Astrocyte of the cerebellum (primary cell): ENCODE measurements around the gene RAD51AP2.
"Not testable (repeated sequence)": the region's sequence is repeated elsewhere in the genome, so short reads cannot be mapped to it uniquely, and the experiment has no call there.

Source experiments
- DNase-seq: peaks from one replicate; pipeline ENCODE4 v3.0.0-alpha.2; 2011; ENCODE audit warnings: low read depth
- H3K4me3 ChIP-seq: 2 replicates; pipeline ENCODE4 v1.5.1; 2011; ENCODE audit warnings: mild to moderate bottlenecking, low read depth, low read length, moderate library complexity
- CTCF ChIP-seq: IDR thresholded peaks from 2 replicates; pipeline ENCODE4 v1.5.1; 2012; ENCODE audit warnings: low read length, low read depth, moderate library complexity, mild to moderate bottlenecking; ENCODE audit errors: missing control alignments
- in situ Hi-C: cut with HindIII; loops from 2 replicates; pipeline ENCODE4 v1.10.0; 2017; ENCODE audit warnings: low sequenced_read_pairs

Gene RAD51AP2

GRCh38 chr2:17518212-17519154 is at the start of gene RAD51AP2:
Gene RAD51AP2, minus strand, starts transcription at chr2:17518440. Its CDS starts 25 bp downstream, at chr2:17518415.
- TF ChIP-seq CTCF: no peak
- H3K4me3 ChIP-seq: peak within 1 kb of the TSS; percentile 49
- in situ Hi-C loops: no loop called here
- peak; percentile 63 for DNase-seq

GRCh38 chr2:17565726-17566125 is 47.5 kb upstream of the RAD51AP2 start:
- in situ Hi-C loops, DNase-seq, H3K4me3 ChIP-seq: not testable (repeated sequence)

GRCh38 chr2:17558878-17559277 is 40.6 kb upstream of the RAD51AP2 start:
- no peak for TF ChIP-seq CTCF

GRCh38 chr2:17558053-17558452 is 39.8 kb upstream of the RAD51AP2 start:
- H3K4me3 ChIP-seq: no peak overlapping the region
- no peak for TF ChIP-seq CTCF
- in situ Hi-C loops: no loop called here
- no peak for DNase-seq

More at GRCh38 chr2:17558878-17559277, 40.6 kb upstream of the RAD51AP2 start:
- H3K4me3 ChIP-seq: no peak overlapping the region
- in situ Hi-C loops: no loop called here
- no peak for DNase-seq

- no peak overlapping the region for H3K4me3 ChIP-seq
- in situ Hi-C loops: no loop called here
- TF ChIP-seq CTCF: no peak
- DNase-seq: no peak
Measured at GRCh38 chr2:17557596-17557995, 39.4 kb upstream of the RAD51AP2 start.

- no peak overlapping the region for H3K4me3 ChIP-seq
- no peak for TF ChIP-seq CTCF
- in situ Hi-C loops: no loop called here
- no peak for DNase-seq
Measured at GRCh38 chr2:17555150-17555549, 36.9 kb upstream of the RAD51AP2 start.

- TF ChIP-seq CTCF: no peak
- no peak overlapping the region for H3K4me3 ChIP-seq
- in situ Hi-C loops: no loop called here
- no peak for DNase-seq
Measured at GRCh38 chr2:17550907-17551306, 32.7 kb upstream of the RAD51AP2 start.
